ENCODE results near the gene S1PR1. TPM values are rescaled to one million over a fixed set of nuclear protein-coding genes. Genes with fewer than 3 reads are reported as not detected.
A peak's percentile ranks its signal among the peaks of the same experiment; 100 is the strongest.
"Not testable (repeated sequence)": the region's sequence is repeated elsewhere in the genome, so short reads cannot be mapped to it uniquely, and the experiment has no call there.

S1PR1 gene
- 0.85 and 1.1 TPM in 2 replicates for total RNA-seq (2021)
- percentile 23 among the genes with signal in this experiment for Bru-seq, nascent RNA
- BruChase-seq, experiment 1, labeled RNA remaining after a 2-hour chase: percentile 42 among the genes with signal in this experiment
- BruChase-seq, experiment 2, labeled RNA remaining after a 6-hour chase: not detected
- long read RNA-seq, partial matches to known transcripts: 1 of 1 reads
- long read RNA-seq, other reads (novel, unspliced or antisense): 0 of 1 reads

GRCh38 chr1:101236516-101237228 lies at the start of gene S1PR1:
S1PR1 (plus strand) TSS chr1:101237019; CDS start chr1:101238985, 1,966 bp downstream.
- intact Hi-C loops (cut with micrococcal nuclease; ENCODE audit: unreplicated experiment): loop anchor here (2.0 to 10.0 kb wide), 3 partner anchors 209 to 316 kb away; partner anchors contain the start of gene DPH5
- Histone ChIP-seq H3K4me1 (ENCODE audit: insufficient read depth, low read length, poor library complexity, severe bottlenecking) (peaks cover 12% of the 10 kb centered on the region), H3K27me3 (replicated peaks; ENCODE audit: insufficient read depth, low read depth, low read length, poor library complexity) (no peaks in the 10 kb centered on the region), H3K9me3 (ENCODE audit: low read depth, low read length, poor library complexity, severe bottlenecking) (no peaks in the 10 kb centered on the region), H3K36me3 (ENCODE audit: insufficient read depth, low read length, poor library complexity, severe bottlenecking) (no peaks in the 10 kb centered on the region), H3K27ac (ENCODE audit: low read depth, low read length, poor library complexity, severe bottlenecking) (no peak within 1 kb of the TSS), H3K4me3 (ENCODE audit: low read depth, low read length, poor library complexity, severe bottlenecking) (peak within 1 kb of the TSS; percentile 54)
- peak; percentile 29 for DNase-seq (ENCODE audit: low spot score)
- ChIA-PET CTCF (interaction anchor here (0.5 to 1.6 kb wide), 2 partner anchors 52 to 1308 kb away, joined by 3 to 8 read pairs; no protein-coding TSS in a partner anchor), POLR2A (ENCODE audit: low non-redundant PET) (no interaction called here)
- no peak for TF ChIP-seq CTCF (conservative IDR thresholded peaks at IDR 0.05; ENCODE audit: low read depth, low read length)
- no peak for TF ChIP-seq EZH2 (IDR thresholded peaks at IDR 0.05; ENCODE audit: borderline replicate concordance, low read depth, low read length, poor library complexity, severe bottlenecking)
- no TSS peak for BruUV-seq (replicated peaks)

- no peaks in the 10 kb centered on the region for H3K4me1 ChIP-seq (ENCODE audit: insufficient read depth, low read length, poor library complexity, severe bottlenecking)
- H3K36me3 ChIP-seq (ENCODE audit: insufficient read depth, low read length, poor library complexity, severe bottlenecking): no peaks in the 10 kb centered on the region
- intact Hi-C loops (cut with micrococcal nuclease; ENCODE audit: unreplicated experiment): no loop called here
- no peaks in the 10 kb centered on the region for H3K9me3 ChIP-seq (ENCODE audit: low read depth, low read length, poor library complexity, severe bottlenecking)
- H3K27me3 ChIP-seq (replicated peaks; ENCODE audit: insufficient read depth, low read depth, low read length, poor library complexity): no peaks in the 10 kb centered on the region
- H3K27ac ChIP-seq (ENCODE audit: low read depth, low read length, poor library complexity, severe bottlenecking): no peak overlapping the region
- H3K4me3 ChIP-seq (ENCODE audit: low read depth, low read length, poor library complexity, severe bottlenecking): no peak overlapping the region
- CTCF ChIA-PET: no interaction called here
- DNase-seq (ENCODE audit: low spot score): no peak
- TF ChIP-seq CTCF (conservative IDR thresholded peaks at IDR 0.05; ENCODE audit: low read depth, low read length) (no peak), EZH2 (IDR thresholded peaks at IDR 0.05; ENCODE audit: borderline replicate concordance, low read depth, low read length, poor library complexity, severe bottlenecking) (no peak)
- no TSS peak for BruUV-seq (replicated peaks)
- POLR2A ChIA-PET (ENCODE audit: low non-redundant PET): no interaction called here
These were observed 49.5 kb upstream of the S1PR1 start for GRCh38 chr1:101187297-101187696.

GRCh38 chr1:101188331-101188730 lies 48.5 kb upstream of the S1PR1 start:
- no peak overlapping the region for H3K27ac ChIP-seq (ENCODE audit: low read depth, low read length, poor library complexity, severe bottlenecking)
- CTCF ChIA-PET: no interaction called here
- H3K4me1 ChIP-seq (ENCODE audit: insufficient read depth, low read length, poor library complexity, severe bottlenecking): no peaks in the 10 kb centered on the region
- no peak overlapping the region for H3K4me3 ChIP-seq (ENCODE audit: low read depth, low read length, poor library complexity, severe bottlenecking)
- TF ChIP-seq EZH2 (IDR thresholded peaks at IDR 0.05; ENCODE audit: borderline replicate concordance, low read depth, low read length, poor library complexity, severe bottlenecking): no peak
- no peak for TF ChIP-seq CTCF (conservative IDR thresholded peaks at IDR 0.05; ENCODE audit: low read depth, low read length)
- no peaks in the 10 kb centered on the region for H3K9me3 ChIP-seq (ENCODE audit: low read depth, low read length, poor library complexity, severe bottlenecking)
- no peaks in the 10 kb centered on the region for H3K27me3 ChIP-seq (replicated peaks; ENCODE audit: insufficient read depth, low read depth, low read length, poor library complexity)
- no peaks in the 10 kb centered on the region for H3K36me3 ChIP-seq (ENCODE audit: insufficient read depth, low read length, poor library complexity, severe bottlenecking)
- DNase-seq (ENCODE audit: low spot score): no peak
- intact Hi-C loops (cut with micrococcal nuclease; ENCODE audit: unreplicated experiment): no loop called here
- no TSS peak for BruUV-seq (replicated peaks)
- POLR2A ChIA-PET (ENCODE audit: low non-redundant PET): no interaction called here

GRCh38 chr1:101188968-101189367 lies 47.9 kb upstream of the S1PR1 start:
- intact Hi-C loops (cut with micrococcal nuclease; ENCODE audit: unreplicated experiment); CTCF ChIA-PET; H3K4me1 ChIP-seq (ENCODE audit: insufficient read depth, low read length, poor library complexity, severe bottlenecking); H3K27me3 ChIP-seq (replicated peaks; ENCODE audit: insufficient read depth, low read depth, low read length, poor library complexity); H3K9me3 ChIP-seq (ENCODE audit: low read depth, low read length, poor library complexity, severe bottlenecking); H3K27ac ChIP-seq (ENCODE audit: low read depth, low read length, poor library complexity, severe bottlenecking); BruUV-seq (replicated peaks); H3K36me3 ChIP-seq (ENCODE audit: insufficient read depth, low read length, poor library complexity, severe bottlenecking); DNase-seq (ENCODE audit: low spot score); H3K4me3 ChIP-seq (ENCODE audit: low read depth, low read length, poor library complexity, severe bottlenecking); POLR2A ChIA-PET (ENCODE audit: low non-redundant PET): not testable (repeated sequence)

Data from A673 (cell line).